ENCODE measurements around the gene SCARB2. TPM values are rescaled to one million over a fixed set of nuclear protein-coding genes. Genes with fewer than 3 reads are reported as not detected.

Gene SCARB2
- total and polyA plus RNA-seq, 7 donors: 58.5 to 199 (median 109) TPM

DNA sequence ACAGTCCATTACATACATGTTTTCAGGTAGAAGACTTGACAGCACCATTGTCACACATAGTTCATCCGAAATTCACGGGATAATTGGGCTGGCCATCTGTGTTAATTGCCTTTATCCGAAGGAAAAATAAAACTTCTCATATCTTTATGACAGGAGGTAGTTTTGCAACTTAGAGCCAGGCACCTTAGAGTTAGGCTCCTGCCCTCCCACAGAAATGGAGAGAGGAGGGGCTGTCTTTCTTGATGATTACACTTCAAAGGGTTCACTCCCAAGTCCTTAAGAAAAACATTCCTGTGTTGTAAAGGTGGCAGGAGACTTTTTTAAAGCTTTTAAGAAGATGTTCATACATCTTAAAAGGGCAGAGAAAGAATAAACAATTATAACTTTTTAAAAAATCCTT is 10.5 kb upstream of the SCARB2 start:
- no peaks in the 10 kb centered on the region for H3K9me3 ChIP-seq
- H3K27me3 ChIP-seq (ENCODE audit: insufficient read depth in 3 of 3, low read length in 2 of 3): no peaks in the 10 kb centered on the region
- ATAC-seq (no peak), DNase-seq (no peak)
- no peak overlapping the region for H3K4me3 ChIP-seq
- H3K4me1 ChIP-seq: peaks cover 10% of the 10 kb centered on the region
- intact Hi-C loops (cut with DNase I): no loop called here
- H3K27ac ChIP-seq: no peak overlapping the region
- TF ChIP-seq, protein P1, sequence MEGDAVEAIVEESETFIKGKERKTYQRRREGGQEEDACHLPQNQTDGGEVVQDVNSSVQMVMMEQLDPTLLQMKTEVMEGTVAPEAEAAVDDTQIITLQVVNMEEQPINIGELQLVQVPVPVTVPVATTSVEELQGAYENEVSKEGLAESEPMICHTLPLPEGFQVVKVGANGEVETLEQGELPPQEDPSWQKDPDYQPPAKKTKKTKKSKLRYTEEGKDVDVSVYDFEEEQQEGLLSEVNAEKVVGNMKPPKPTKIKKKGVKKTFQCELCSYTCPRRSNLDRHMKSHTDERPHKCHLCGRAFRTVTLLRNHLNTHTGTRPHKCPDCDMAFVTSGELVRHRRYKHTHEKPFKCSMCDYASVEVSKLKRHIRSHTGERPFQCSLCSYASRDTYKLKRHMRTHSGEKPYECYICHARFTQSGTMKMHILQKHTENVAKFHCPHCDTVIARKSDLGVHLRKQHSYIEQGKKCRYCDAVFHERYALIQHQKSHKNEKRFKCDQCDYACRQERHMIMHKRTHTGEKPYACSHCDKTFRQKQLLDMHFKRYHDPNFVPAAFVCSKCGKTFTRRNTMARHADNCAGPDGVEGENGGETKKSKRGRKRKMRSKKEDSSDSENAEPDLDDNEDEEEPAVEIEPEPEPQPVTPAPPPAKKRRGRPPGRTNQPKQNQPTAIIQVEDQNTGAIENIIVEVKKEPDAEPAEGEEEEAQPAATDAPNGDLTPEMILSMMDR (IDR thresholded peaks at IDR 0.05): no peak
- H3K36me3 ChIP-seq (ENCODE audit: insufficient read depth in 1 of 2, low read depth in 1 of 2): no peaks in the 10 kb centered on the region
- WGBS, 3 donors: 63 to 80% (median 74%) methylated on average over 3 of the region's 3 CpGs

DNA sequence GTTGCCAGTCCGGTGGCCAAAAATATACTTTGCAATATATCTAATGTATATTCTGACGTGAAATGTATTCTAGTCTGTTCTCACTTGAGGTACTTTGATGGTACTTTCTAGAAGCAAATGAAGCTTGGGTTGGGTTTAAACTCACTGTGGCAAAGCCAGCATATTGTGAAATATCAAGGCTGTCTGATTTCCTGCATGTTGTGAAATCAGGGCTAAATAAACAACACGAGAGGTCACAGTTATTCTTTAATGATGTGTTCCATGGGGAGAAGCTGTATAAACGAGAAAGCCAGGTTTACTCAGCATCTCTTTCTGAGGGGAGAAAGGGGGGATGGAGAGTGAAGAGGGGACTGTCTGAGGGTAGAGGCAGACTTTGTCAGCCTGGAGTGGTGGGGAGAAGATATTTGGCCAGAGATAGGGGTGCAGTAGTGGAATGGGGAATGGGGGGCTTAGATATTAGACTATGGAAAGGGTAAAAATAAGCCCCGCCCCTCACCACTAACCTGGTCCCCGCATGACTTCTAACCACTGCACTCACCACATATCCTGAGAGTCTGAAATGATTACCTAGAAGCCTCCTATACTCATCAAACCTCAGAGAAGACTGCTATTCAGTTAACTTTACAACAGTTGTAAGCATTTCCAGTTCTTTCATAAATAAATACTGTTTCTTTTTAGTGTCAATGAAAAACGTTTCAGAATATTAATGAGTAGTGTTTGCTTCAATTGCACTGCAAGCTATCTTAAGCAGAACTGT is 5.9 kb upstream of the SCARB2 start:
- intact Hi-C loops (cut with DNase I): no loop called here
- 49 to 56% (median 50%) methylated on average over 7 of the region's 7 CpGs for WGBS, 3 donors
- H3K27me3 ChIP-seq (ENCODE audit: insufficient read depth in 3 of 3, low read length in 2 of 3): no peaks in the 10 kb centered on the region
- ATAC-seq (peak; percentile 46 to 81 (median 66)), DNase-seq (no peak)
- no peaks in the 10 kb centered on the region for H3K9me3 ChIP-seq
- H3K4me1 ChIP-seq: peaks cover 57% of the 10 kb centered on the region
- H3K4me3 ChIP-seq: peak overlapping the region; percentile 3
- H3K27ac ChIP-seq: peak overlapping the region; percentile 97
- TF ChIP-seq, protein P1 (IDR thresholded peaks at IDR 0.05): no peak
- H3K36me3 ChIP-seq (ENCODE audit: insufficient read depth in 1 of 2, low read depth in 1 of 2): no peaks in the 10 kb centered on the region

- TF ChIP-seq, protein P1 (IDR thresholded peaks at IDR 0.05): no peak
- peak overlapping the region; percentile 2 for H3K4me3 ChIP-seq
- no peaks in the 10 kb centered on the region for H3K36me3 ChIP-seq (ENCODE audit: insufficient read depth in 1 of 2, low read depth in 1 of 2)
- peaks cover 61% of the 10 kb centered on the region for H3K4me1 ChIP-seq
- H3K27me3 ChIP-seq (ENCODE audit: insufficient read depth in 3 of 3, low read length in 2 of 3): no peaks in the 10 kb centered on the region
- no peak for DNase-seq
- intact Hi-C loops (cut with DNase I): no loop called here
- 64 to 81% (median 66%) methylated on average over 6 of the region's 6 CpGs for WGBS, 3 donors
- no peaks in the 10 kb centered on the region for H3K9me3 ChIP-seq
- H3K27ac ChIP-seq: peak overlapping the region; percentile 97
- no peak for ATAC-seq
These were observed 3.6 kb upstream of the SCARB2 start for GRCh38 chr4:76216975-76217814.

- ATAC-seq (no peak), DNase-seq (no peak)
- intact Hi-C loops (cut with DNase I): no loop called here
- H3K4me3 ChIP-seq: peak overlapping the region; percentile 2
- H3K27ac ChIP-seq: peak overlapping the region; percentile 97
- H3K27me3 ChIP-seq (ENCODE audit: insufficient read depth in 3 of 3, low read length in 2 of 3): no peaks in the 10 kb centered on the region
- 53 to 79% (median 59%) methylated on average over 2 of the region's 2 CpGs for WGBS, 3 donors
- no peaks in the 10 kb centered on the region for H3K36me3 ChIP-seq (ENCODE audit: insufficient read depth in 1 of 2, low read depth in 1 of 2)
- H3K9me3 ChIP-seq: no peaks in the 10 kb centered on the region
- TF ChIP-seq, protein P1 (IDR thresholded peaks at IDR 0.05): no peak
- peaks cover 61% of the 10 kb centered on the region for H3K4me1 ChIP-seq
These were observed 2.9 kb upstream of the SCARB2 start for GRCh38 chr4:76216524-76216923.
